GM19035 (cell line): Measurements from ENCODE around the gene PIP5K1A.
A peak's percentile ranks its signal among the peaks of the same experiment; 100 is the strongest.
"Not testable (repeated sequence)": the region's sequence is repeated elsewhere in the genome, so short reads cannot be mapped to it uniquely, and the experiment has no call there.

Experiments
- ATAC-seq: cut with Tn5 transposase; IDR thresholded peaks from one replicate; pipeline ENCODE4 v1.9.1; 2021; ENCODE audit not compliant: unreplicated experiment

Gene PIP5K1A, protein sequence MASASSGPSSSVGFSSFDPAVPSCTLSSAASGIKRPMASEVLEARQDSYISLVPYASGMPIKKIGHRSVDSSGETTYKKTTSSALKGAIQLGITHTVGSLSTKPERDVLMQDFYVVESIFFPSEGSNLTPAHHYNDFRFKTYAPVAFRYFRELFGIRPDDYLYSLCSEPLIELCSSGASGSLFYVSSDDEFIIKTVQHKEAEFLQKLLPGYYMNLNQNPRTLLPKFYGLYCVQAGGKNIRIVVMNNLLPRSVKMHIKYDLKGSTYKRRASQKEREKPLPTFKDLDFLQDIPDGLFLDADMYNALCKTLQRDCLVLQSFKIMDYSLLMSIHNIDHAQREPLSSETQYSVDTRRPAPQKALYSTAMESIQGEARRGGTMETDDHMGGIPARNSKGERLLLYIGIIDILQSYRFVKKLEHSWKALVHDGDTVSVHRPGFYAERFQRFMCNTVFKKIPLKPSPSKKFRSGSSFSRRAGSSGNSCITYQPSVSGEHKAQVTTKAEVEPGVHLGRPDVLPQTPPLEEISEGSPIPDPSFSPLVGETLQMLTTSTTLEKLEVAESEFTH

DNA sequence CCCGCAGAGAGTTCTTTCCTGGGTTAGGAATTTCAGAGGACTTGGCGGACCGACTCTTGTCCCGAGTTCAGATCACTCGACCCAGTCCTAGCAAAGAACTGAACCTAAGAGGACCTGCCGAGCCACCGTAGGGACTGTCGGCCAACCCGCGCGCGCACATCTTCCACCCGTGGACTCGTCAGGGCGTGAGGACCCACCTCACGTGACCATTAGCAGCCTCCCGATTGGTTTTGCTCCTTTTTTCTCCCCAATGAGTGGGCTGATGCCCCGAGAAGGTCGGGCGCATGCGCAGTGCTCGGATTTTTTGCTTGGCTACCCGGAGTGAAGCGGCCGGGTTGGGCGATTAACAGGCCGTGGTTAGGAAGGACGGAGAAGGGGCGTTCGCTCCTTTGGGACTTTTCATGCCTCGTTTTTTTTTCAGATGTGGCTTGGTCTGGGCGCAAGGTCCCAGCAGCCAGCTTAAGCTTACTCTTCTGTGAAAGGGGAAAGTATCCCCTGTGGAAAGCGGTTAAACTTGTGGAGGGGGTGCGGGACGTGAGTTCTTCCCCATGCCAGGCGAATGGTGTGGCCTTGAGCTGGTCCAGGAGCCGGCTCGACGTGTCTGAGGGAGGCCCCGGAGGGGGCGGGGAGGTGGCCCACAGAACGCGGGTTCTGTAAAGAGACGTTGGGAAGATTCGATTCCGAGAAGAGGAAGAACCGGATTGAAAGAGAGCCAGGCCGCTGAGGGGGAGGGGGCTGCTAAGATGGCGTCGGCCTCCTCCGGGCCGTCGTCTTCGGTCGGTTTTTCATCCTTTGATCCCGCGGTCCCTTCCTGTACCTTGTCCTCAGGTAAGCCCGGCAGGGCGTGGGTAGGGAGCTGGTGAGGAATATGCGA, at the start of gene PIP5K1A:
Gene PIP5K1A (plus strand): TSS at position 299 of the 874 bp plus-strand sequence. CDS start 445 bp downstream, at position 744.
- ATAC-seq = peak; percentile 84

DNA sequence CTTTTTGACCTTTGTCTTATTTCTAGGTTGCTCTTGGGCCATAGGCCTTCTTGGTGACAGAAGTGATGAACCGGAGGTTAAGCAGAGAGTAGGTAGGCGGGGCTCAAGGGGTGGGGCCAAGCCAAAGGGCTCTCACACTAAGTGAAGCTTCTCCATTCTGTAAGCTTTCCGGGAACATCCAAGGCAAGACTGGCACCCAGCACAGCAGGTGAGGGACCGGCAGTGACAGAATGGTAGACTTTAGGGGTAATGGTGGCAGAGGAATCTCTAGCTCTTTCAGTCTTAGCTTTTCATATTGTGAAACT, 41.9 kb upstream of the PIP5K1A start, which contains the start of gene TNFAIP8L2:
Gene TNFAIP8L2 (plus strand): TSS at position 135 of the 305 bp plus-strand sequence. CDS start 2,049 bp downstream, outside the sequence.
- peak; percentile 72 for ATAC-seq

DNA sequence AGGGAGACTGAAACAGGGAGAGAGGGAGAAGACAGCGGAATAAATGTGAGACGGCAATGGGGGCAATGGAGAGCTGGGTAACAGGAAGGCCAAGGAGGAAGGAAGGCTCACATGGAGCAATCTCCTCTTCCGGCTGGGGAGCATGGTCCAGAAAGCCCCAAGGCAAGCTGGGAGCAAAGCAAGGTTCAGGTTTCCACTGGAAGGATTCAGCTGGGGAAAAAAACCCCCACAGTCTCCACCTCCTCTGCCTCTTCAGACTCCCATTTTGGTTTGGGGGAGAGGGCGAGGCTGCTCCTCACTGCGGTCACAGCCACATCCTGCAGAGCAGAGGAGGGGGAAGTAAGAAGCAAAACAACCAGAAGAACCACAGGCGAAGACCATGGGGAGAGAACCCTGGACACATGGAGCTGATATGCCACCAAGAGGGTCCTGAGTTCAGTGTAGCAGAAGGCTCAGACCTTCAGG, 41.3 kb upstream of the PIP5K1A start:
- no peak for ATAC-seq

DNA sequence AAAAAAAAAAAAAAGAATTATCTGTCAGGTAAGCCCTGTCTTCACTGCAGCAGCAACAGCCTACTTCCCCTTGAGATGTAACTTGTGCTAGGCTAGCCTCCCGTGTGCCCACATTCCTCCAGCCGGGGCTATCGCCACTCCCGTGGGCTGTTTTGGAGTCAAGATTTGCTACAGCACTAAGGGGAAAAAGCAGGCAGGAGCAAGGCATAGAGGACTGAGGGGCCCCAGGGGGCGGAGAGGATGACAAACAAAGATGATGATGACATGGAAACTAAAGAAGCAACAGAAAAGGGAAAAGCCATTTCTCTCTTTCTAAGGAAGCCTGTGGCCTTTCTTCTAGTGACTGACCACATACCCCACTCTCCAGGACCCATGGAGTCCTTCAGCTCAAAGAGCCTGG, 40.0 kb upstream of the PIP5K1A start:
- ATAC-seq = no peak

DNA sequence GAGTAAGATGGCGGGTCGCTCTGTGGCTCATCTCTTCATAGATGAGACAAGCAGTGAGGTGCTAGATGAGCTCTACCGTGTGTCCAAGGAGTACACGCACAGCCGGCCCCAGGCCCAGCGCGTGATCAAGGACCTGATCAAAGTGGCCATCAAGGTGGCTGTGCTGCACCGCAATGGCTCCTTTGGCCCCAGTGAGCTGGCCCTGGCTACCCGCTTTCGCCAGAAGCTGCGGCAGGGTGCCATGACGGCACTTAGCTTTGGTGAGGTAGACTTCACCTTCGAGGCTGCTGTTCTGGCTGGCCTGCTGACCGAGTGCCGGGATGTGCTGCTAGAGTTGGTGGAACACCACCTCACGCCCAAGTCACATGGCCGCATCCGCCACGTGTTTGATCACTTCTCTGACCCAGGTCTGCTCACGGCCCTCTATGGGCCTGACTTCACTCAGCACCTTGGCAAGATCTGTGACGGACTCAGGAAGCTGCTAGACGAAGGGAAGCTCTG, 39.6 kb upstream of the PIP5K1A start:
- ATAC-seq = no peak

DNA sequence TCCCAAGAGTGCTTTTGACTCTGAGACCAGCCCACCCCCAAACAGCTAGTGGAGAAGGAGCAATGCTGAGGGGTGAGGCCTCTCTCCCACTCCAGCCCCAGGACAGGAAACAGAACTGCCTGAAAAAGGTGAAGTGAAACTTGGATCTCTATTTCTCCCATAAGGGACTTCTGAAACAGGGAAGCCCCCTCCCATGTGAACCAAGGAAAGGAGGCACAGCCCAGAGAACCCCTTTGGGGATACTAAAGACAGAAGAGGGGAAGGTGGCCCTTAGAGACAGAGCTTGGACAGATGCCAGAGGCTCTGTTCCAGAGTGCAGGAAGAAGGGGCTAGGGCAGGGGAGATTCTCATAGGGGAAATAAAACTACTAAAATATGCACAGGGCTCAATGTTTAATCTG, 39.0 kb upstream of the PIP5K1A start:
- no peak for ATAC-seq

DNA sequence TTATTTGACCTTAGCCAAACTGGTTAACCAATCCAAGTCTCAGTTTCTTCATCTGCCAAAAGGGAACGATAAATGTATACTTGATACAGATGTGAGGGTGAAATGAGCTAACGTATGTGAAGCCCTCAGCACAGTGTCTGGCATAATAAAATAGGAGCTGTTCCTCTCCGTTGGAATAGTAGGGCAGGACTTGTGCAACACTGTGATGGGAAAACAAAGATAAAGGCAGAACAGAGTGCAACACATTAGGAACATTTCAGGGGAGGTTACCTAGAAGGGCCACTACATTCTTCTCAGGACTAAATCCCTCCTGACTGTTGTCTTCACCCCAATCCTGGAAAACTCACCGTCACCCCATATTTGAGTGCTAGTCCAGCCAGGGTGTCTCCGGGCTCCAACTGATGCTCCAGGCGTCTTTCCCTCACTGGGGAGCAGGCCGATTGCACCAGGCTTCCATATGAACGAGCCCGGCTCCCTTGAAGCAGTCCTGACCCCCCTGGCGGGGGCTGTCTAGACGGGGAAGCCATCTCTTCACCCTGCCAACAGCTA, 33.5 kb upstream of the PIP5K1A start:
- no peak for ATAC-seq

DNA sequence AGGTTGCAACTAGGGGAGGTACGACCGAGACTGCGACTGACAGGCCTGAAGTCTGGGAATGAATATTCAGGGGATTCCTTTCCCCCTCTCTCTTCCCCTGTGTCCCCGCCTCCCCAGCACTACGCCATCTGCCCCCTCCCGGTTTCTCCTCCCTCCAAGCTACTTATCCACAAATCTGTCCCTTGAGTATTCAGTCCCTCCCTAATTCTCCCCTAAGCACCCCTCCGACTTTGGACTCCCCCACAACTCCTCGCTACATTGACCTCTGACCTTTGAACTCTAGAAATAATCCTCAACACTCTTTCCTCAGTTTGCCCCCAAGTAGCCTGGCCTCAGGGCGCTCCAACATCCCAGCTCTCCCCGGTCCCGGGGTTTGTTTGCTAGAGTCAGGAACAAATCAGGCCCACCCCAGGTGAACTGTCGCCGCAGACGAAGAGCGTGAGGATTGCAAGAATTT, 33.0 kb upstream of the PIP5K1A start:
- no peak for ATAC-seq

DNA sequence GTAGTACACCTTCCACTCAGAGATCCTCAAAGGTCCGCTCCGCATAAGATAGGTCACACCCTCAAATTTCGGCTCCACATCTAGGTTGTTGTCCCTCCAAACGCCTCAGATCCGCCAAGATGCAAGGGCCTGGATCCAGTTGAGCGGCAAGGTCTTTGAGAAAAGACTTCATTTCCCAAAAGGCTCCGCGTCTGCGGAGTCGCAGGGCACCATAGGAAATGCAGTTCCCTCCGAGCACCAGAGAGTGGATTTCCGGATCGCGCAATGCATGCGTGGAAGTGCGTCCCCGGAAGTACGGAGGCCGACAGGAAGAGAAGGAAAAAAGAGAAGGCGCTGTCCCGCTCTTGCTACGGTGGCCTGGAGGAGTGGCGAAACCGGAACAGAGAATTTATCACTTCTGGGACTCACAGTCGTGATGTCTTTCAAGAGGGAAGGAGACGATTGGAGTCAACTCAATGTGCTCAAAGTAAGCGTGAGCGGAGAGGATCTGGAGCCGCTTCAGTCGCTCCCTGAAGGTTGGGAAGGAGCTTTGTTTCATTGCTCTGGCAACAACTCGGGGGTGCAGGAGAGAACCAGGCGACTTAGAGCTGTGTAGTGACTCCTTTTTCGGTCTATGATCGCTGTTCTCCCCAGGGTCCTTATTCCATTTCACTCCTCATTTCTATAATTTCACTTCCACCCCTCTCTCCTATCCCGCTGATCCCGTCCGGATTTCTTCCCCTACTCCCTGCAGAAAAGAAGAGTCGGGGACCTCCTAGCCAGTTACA, 32.4 kb upstream of the PIP5K1A start, which contains the start of the genes LYSMD1 and SCNM1:
Gene LYSMD1 (minus strand): TSS at position 165 of the 767 bp plus-strand sequence. CDS start 644 bp downstream, outside the sequence.
Gene SCNM1 (plus strand): TSS at position 407 of the 767 bp plus-strand sequence. CDS start 9 bp downstream, at position 416.
- ATAC-seq = peak; percentile 90

DNA sequence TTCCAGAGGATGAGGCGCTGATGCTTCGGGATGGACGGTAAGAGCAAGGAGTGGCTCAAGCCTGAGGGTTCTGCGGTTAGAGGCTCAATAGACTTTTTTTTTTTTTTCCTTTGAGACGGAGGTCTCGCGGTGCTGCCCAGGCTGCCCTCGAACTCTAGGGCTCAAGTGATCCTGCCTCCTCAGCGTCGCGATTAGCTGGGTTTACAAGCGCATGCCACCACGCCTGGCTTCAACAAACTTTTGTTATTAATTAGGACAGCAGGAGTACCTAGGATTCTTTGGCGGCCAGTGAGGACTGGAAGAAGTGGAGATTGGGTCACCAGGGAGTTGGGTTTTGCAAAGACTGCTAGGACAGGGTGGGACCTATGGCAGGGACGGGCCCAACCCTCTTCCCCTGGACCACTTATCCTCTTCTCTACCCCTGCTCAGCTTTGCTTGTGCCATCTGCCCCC, 31.8 kb upstream of the PIP5K1A start:
- ATAC-seq = peak; percentile 6

DNA sequence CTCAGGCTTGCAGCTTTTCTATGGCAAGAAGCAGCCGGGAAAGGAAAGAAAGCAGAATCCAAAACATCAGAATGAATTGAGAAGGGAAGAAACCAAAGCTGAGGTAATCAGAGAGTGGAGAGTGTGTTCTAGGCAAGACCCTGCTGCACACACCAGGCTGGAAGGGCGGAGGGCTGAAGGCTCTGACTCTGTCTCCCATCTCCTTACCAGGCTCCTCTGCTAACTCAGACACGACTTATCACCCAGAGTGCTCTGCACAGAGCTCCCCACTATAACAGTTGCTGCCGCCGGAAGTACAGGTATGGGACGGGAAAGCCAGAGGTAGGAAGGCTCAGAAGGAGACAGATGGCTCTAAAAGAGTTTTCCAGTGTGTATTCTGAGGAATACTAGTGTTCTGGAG, 31.2 kb upstream of the PIP5K1A start:
- no peak for ATAC-seq

DNA sequence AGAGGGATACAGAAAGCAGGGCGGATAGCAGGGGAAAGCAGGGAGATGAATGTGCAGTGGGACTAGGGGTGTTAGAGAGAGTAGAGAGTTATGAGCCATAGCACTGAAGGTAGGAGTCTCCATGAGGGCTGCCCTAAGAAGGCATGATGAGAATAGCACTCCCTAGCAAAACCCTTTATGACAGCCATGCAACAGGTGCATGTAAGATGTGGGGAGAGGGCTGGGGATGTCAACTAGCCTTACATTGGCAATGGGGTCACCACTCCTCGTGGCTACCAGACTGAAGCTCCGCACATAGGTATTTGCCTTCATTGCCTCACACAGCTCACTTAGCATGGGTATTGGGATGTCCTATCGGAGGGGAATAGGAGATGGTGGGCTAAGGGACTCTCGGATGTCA, 27.2 kb upstream of the PIP5K1A start:
- ATAC-seq = no peak

DNA sequence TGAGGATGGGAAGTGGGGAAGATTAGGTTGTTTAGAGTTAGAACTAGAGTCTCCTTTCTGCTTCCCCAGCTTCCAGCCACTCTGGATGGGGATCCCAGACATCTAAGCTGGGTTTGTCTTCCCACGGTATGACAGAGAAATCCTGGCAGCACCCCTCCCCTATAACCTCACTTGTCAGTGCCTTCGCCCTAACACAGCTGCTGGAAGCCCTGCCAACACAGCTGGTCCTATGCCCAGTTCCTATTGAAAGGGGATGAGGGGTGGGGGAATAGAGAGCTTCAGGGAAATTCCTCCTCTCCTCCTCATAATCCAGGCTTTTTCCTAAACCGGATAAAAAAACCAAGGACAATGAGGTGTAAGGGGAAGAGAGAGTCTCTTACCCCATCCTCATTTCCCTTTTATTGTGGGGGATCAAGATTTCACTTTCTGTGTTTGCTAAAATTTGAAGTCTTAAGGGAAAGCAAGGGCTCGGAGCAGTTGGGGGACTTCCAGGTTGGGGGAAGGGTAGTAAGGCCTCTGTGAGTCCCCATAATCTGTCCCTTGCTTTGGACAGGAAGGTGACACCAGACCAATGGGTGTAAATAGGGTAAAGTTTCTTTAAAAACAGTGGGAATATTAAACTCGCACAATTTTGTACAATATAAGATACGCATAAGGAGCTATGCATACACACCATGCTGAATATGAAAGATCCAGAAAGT, 23.2 kb upstream of the PIP5K1A start:
- no peak for ATAC-seq

DNA sequence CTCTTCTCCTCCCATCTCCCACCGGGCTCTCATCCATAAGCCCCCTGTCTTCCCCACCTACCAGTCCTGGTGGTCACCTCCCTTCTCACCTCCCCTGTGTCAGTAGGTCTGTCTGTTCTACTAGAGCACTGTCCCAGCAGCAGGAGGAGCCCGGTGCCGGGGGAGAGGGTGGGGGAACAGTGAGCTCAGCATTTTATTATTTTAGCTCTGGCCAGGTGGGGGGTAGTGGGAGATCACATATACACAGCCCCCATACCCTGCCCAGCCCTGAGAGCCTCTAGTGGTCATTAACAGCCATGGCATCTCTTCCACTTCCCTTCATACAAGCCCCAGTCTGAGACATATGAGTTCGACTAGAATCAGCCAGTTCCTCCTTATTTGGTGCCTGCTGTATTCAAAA, 22.5 kb upstream of the PIP5K1A start, which contains the start of gene TMOD4:
Gene TMOD4 (minus strand): TSS at position 119 of the 400 bp plus-strand sequence. CDS start 1,106 bp downstream, outside the sequence.
- no peak for ATAC-seq

DNA sequence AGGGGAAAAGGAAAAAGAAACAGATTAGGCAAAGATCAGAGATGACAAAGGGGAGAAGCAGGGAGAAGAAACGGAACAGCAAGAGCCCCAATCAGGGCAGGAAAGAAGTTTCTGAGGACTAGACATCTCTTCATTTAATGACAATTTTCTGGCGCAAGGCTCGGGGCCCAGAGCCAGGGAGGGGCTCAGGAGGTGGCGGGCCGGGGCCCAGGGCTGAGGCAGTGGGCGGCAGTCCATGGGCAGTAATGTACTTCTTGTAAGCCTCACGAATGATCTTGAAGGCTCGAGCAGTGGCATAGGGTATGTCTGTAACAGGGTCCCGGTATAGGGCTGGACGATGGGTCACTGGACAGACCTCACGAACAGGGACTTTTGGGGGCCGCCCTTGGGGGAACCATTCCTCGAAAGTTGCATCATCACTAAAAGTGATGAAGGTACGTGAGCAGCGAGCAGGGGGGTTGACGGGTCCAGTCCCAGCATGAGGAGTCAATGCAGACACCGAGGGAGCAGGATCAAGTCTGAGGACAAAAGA, 21.8 kb upstream of the PIP5K1A start:
- no peak for ATAC-seq

DNA sequence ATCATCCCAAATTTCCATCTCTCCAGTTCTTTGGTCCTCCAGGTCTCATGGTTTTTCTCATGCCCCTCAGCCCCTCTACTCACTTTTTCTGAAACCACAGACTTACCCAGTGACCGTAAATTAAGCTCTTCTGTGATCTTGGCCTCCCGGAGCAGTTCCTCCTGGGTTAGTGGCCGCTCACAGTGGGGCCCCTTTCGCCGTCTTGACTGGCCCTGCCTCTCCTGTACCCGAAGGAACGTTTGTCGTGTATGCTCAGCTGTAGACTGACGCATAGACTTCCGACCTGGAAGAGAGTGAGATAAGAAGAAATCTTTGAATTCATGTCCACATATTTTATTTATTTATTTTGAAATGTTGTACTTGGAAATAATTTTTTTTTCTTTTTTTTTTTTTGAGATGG, 14.1 kb upstream of the PIP5K1A start:
- ATAC-seq = no peak

DNA sequence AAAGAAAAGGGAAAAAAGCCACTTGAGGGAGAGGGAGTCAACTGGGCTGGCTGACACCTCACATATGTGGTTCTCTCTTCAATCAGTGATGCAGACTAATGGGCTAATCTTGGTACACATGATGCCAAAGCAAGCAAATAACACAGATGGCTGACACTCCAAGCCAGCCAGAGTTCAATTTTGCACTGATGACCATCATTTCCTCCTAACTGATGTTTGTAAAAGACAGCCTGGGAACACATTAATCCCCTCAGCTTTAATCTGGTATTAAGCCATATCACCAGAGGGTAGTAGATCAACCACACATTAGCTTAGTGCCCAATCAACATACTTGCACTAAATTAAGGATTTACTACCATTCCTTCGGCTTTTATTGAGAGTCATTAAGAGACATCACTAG, 11.1 kb upstream of the PIP5K1A start:
- no peak for ATAC-seq

DNA sequence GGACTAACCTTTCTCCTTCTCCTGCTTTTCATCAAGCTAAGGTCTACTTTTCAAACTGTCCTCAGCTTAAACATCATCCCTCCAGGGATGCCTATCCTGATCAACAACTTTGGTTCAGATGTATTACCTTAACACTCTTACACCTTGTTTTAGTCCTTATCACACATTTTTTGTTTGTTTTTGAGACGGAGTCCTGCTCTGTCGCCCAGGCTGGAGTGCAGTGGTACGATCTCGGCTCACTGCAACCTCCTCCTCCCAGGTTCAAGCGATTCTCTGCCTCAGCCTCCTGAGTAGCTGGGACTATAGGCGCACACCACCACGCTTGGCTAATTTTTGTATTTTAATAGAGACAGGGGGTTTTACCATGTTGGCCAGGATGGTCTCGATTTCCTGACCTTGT, 9.7 kb upstream of the PIP5K1A start:
- ATAC-seq = not testable (repeated sequence)
